ENCODE measurements around the gene APPBP2.
"Not testable (repeated sequence)": the region's sequence is repeated elsewhere in the genome, so short reads cannot be mapped to it uniquely, and the experiment has no call there.

Gene APPBP2

GRCh38 chr17:60435244-60436167, 90.5 kb downstream of the APPBP2 start:
- TF ChIP-seq CTCF (IDR thresholded peaks at IDR 0.05; ENCODE audit: low read depth, low read length): peak; percentile 91

GRCh38 chr17:60433021-60433997, 92.7 kb downstream of the APPBP2 start:
- DNase-seq (ENCODE audit: extremely low read depth, low read depth): not testable (repeated sequence)

More at GRCh38 chr17:60435244-60436167, 90.5 kb downstream of the APPBP2 start:
- DNase-seq (ENCODE audit: extremely low read depth, low read depth): peak; percentile 73

- DNase-seq (ENCODE audit: extremely low read depth, low read depth): not testable (repeated sequence)
These were observed 95.5 kb downstream of the APPBP2 start for GRCh38 chr17:60430561-60430960.

- not testable (repeated sequence) for DNase-seq (ENCODE audit: extremely low read depth, low read depth)
These were observed 97.6 kb downstream of the APPBP2 start for GRCh38 chr17:60428491-60428890.

- TF ChIP-seq CTCF (IDR thresholded peaks at IDR 0.05; ENCODE audit: low read depth, low read length): no peak
- DNase-seq (ENCODE audit: extremely low read depth, low read depth): no peak
These were observed 99.4 kb downstream of the APPBP2 start for GRCh38 chr17:60426596-60426995.

- no peak for TF ChIP-seq CTCF (IDR thresholded peaks at IDR 0.05; ENCODE audit: low read depth, low read length)
- DNase-seq (ENCODE audit: extremely low read depth, low read depth): no peak
These were observed 100.4 kb downstream of the APPBP2 start for GRCh38 chr17:60425626-60426025.

GRCh38 chr17:60423865-60424264, 102.2 kb downstream of the APPBP2 start:
- TF ChIP-seq CTCF (IDR thresholded peaks at IDR 0.05; ENCODE audit: low read depth, low read length): no peak
- no peak for DNase-seq (ENCODE audit: extremely low read depth, low read depth)

- DNase-seq (ENCODE audit: extremely low read depth, low read depth): no peak
- no peak for TF ChIP-seq CTCF (IDR thresholded peaks at IDR 0.05; ENCODE audit: low read depth, low read length)
These were observed 103.8 kb downstream of the APPBP2 start, which contains the start of gene CHCT1 for GRCh38 chr17:60422162-60422665. TSS of gene CHCT1 (plus strand) at chr17:60422489. CDS start at chr17:60422593, 104 bp downstream.

All from AG09319 (cell line).